NB4 (cell line): Measurements from ENCODE around the gene RBM47.

Experiments used
- CTCF ChIP-seq: IDR thresholded peaks from one replicate; pipeline ENCODE4 v1.5.1; 2012; ENCODE audit warnings: low read depth, low read length
- MAX ChIP-seq: IDR thresholded peaks from 2 replicates; pipeline ENCODE4 v1.6.1; 2011; ENCODE audit warnings: low read depth, low read length
- MYC ChIP-seq: IDR thresholded peaks from 2 replicates; pipeline ENCODE4 v1.6.1; 2011; ENCODE audit warnings: low read depth, low read length
- POLR2A ChIP-seq: IDR thresholded peaks from 2 replicates; pipeline ENCODE4 v1.6.1; 2011; ENCODE audit warnings: mild to moderate bottlenecking; ENCODE audit not compliant: insufficient read length; ENCODE audit errors: extremely low read depth

GRCh38 chr4:40421839-40422708 is 207.6 kb downstream of the RBM47 start:
- no peak for TF ChIP-seq CTCF
- TF ChIP-seq MYC = no peak
- no peak for TF ChIP-seq MAX
- TF ChIP-seq POLR2A = no peak
